GM18861 (cell line): ENCODE data around the gene SCRN3.
A peak's percentile ranks its signal among the peaks of the same experiment; 100 is the strongest.
"Not testable (repeated sequence)": the region's sequence is repeated elsewhere in the genome, so short reads cannot be mapped to it uniquely, and the experiment has no call there.

Experiments
- ATAC-seq: cut with Tn5 transposase; IDR thresholded peaks from one replicate; pipeline ENCODE4 v1.9.1; 2021; ENCODE audit not compliant: unreplicated experiment

SCRN3 gene, protein sequence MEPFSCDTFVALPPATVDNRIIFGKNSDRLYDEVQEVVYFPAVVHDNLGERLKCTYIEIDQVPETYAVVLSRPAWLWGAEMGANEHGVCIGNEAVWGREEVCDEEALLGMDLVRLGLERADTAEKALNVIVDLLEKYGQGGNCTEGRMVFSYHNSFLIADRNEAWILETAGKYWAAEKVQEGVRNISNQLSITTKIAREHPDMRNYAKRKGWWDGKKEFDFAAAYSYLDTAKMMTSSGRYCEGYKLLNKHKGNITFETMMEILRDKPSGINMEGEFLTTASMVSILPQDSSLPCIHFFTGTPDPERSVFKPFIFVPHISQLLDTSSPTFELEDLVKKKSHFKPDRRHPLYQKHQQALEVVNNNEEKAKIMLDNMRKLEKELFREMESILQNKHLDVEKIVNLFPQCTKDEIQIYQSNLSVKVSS

DNA sequence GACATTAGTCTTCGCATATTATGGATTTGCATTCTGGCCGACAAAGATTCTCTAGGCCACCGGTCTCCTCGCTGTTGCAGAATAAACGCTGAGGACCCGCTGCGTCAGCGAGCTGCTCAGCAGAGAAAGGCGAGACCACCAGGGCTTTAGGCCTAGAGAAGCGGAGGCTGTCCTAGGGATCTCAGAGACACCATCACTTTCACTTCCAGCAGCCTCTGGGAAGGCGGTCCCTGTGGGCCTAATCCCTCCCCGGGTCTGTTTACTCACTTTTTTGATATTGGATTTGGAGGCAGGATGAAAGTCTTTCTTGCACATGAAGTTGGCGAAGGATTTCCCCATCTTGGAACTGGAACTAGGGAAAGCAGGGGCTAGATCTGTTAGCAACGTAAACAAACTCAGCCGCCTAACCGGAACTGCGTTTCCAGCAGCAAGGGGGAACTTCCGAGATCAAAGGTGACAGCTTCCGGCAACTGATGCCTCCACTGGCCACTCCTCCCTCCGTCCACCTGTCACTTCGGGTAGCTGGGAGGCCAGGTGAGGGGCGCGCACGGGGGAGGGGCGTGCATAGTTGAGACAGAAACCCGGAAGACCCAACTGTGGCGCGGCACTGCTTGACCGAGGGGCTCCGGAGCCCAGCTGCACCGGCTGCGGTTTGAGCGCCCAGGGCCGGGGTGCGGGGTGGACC lies at the start of gene SCRN3:
TSS of gene SCRN3 (plus strand) at position 447 of the 685 bp plus-strand sequence. CDS start 2,554 bp downstream, outside the sequence.
- peak; percentile 91 for ATAC-seq

DNA sequence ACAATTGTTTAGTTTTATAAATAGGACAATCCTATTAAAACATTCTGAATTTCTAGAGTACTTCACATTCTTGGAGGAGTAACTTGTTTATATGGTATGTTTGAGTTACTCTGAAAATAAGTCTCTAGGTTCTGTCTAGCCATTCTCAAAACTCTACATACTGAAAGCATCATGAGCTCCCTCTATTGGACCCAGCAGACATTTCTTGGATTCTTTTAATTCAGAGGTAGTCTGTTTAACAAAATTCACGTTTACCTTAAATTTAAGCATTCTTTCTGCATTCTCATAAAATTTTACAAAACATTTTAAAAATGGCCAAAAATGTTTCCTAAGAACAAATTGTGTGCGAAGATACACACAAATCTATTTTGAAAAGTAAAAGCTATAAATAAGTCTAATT lies 45.5 kb upstream of the SCRN3 start:
- ATAC-seq = no peak

DNA sequence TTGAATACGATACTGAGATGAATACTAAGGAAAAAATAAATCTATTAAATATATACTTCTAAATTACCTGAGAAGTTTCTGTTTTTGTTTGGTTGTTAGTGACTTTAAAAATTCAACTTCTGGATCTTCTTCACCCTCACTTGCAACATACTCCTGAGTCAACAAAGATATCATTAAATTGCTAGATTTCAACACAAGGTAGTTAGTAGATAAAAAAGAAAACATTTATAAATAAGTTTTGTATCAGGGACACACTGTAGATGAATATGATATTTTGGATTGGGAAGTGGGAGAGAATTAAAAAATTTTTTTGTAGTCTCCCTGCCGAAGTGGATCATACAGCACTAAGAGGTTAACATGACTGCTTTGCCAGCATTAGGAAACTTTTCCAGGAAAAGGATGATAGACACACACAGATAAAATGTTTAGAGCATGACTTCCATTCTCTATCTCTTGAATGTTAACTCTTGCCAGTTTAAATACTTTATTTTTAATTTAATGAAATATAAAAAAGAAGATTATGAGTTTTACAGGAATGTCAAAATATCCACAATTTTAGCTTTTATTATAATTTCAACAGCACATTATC lies 44.8 kb upstream of the SCRN3 start:
- no peak for ATAC-seq

DNA sequence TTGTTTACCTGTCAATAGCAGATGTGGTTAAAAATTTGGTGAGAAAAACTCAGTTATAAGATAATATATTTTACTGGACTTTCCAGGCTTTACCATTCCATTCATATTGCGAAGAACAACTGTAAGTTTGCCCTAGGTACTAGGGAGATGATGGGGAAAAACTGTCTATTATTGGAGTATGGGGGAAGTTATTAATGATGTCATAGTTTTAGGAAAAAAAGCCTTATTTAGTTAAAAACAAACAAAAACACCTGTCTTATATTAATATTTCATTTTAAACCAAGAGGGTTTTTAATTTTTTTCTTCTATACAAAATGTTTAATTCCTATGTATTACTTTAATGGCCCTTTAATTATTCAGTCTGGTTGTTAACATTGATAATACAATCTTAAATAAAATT lies 42.5 kb upstream of the SCRN3 start:
- ATAC-seq = no peak

DNA sequence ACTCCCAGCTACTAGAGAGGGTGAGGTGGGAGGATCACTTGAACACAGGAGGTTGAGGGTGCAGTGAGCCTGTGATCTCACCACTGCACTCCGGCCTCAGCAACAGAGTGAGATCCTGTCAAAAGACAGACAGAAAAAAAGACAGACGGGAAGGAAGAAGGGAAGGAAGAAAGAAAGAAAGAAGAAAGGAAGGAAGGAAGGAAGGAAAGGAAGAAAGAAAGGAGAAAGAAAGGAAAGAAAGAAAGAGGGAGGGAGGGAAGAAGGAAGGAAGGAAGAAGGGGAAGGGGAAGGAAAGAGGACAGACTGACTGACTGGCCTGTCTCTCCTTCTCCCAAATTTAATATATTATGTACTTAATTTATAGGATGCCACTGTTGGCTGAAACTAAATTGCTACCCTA lies 39.2 kb upstream of the SCRN3 start:
- ATAC-seq = no peak

DNA sequence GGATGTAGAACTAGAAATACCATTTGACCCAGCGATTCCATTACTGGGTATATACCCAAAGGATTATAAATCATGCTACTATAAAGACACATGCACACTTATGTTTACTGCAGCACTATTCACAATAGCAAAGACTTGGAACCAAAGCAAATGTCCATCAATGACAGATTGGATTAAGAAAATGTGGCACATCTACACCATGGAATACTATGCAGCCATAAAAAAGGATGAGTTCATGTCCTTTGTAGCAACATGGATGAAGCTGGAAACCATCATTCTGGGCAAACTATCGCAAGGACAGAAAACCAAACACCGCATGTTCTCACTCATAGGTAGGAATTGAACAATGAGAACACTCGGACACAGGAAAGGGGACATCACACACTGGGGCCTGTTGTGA lies 35.9 kb upstream of the SCRN3 start:
- not testable (repeated sequence) for ATAC-seq

DNA sequence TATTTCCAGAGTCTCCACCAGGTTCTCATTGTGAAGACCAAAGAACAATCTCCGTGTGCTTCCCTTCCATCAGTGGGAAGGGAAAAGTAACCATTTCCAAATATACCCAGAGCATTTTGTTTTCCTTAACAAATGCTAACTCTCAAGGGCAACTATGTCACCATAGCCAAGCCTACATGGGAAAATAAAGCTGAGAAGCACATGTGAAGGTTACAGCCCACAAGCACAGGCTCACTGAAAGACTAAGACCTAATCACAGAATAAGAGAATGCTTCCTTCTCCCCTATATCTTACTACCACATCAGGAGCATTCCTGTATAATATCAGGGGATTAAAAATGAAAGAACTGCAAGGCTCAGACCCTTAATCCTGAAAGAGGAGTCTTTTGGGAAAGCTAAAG lies 32.6 kb upstream of the SCRN3 start:
- ATAC-seq = no peak

DNA sequence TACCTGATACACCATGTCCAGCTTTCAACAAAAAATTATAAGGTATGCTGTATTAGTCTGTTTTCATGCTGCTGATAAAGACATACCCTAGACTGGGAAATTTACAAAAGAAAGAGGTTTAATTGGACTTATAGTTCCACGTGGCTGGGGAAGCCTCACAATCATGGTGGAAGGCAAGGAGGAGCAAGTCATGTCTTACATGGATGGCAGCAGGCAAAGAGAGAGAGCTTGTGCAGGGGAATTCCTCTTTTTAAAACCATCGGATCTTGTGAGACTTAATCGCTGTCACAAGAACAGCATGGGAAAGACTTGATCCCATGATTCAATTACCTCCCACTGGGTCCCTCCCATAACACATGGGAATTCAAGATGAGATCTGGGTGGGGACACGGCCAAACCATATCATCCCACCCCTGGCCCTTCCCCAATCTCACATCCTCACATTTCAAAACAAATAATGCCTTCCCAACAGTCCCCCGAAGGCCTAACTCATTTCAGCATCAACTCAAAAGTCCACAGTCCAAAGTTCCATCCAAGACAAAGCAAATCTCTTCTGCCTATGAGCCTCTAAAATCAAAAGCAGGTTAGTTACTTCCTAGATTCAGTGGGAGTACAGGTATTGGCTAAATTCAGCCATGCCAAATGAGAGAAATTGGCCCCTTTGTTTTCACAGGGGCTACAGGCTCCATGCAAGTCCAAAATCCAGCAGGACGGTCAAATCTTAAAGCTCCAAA lies 31.9 kb upstream of the SCRN3 start:
- ATAC-seq = not testable (repeated sequence)

DNA sequence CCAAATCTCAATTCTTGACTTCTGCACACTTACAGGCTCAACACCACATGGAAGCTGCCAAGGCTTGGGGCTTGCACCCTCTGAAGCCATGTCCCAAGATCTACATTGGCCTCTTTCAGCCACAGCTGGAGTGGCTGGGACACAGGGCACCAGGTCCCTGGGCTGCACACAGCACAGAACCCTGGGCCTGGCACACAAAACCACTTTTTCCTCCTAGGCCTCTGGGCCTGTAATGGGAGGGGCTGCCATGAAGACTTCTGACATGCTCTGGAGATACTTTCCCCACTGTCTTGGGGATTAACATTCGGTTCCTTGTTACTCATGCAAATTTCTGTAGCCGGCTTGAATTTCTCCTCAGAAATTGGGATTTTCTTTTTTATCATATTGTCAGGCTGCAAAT lies 30.9 kb upstream of the SCRN3 start:
- ATAC-seq = no peak

DNA sequence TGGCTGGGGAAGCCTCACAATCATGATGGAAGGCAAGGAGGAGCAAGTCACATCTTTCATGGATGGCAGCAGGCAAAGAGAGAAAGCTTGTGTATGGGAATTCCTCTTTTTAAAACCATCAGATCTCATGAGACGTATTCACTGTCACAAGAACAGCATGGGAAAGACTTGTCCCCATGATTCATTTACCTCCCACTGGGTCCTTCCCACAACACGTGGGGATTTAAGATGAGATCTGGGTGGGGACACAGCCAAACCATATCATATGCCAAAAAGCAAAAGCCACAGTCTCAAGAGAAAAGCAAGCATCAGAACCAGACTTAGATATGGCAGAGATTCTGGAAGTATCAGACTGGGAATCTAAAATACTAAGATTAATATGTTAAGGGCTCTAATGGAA lies 30.0 kb upstream of the SCRN3 start:
- no peak for ATAC-seq

DNA sequence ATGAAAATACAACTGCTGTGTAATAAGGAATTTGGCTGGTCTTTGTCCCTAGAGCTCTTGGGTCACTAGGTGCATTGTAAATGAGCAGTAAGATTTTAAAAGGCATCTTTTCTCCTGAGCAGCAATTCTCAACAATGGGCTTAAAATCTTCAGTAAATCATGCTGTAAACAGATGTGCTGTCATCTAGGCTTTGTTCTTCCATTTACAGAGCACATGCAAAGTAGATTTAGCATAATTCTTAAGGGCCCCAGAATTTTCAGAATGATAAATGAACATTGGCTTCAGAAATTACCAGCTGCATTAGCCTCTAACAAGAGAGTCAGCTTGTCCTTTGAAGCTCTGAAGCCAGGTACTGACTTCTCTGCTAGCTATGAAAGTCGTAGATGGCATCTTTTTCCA lies 26.8 kb upstream of the SCRN3 start:
- no peak for ATAC-seq

DNA sequence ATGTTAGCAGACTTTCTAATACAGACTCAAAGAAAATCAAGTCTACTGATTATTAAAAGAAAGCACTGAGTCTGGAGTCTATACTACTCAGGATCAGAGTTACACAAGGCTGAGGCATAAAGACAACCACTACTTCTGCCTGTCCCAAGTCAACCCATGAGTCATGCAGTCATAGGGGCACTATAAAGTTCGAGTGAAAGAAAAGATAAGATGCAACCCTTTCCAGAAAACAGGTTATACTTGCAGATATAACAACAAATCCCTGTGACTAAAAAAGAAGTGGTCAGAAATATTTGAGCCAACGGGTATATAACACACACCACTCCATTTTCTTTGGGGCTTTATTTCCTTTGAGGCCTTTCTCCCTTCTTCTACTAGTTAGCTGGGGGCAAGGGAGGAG lies 18.6 kb upstream of the SCRN3 start:
- ATAC-seq = no peak

DNA sequence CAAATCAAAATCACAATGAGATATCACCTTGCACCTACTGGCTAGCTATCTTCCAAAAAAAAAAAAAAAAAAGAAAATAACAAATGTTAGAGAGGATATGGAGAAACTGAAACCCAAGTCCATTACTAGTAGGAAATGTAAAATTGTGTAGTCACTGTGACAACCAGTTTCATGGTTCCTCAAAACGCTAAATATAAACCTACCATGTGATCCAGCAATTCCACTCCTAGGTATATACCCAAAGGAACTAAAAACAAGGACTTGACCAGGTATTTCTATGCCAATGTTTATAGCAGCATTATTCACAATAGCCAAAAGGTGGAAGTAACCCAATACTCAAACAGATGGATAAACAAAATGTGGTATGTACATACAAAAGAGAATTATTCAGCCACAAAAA lies 11.7 kb upstream of the SCRN3 start:
- no peak for ATAC-seq

DNA sequence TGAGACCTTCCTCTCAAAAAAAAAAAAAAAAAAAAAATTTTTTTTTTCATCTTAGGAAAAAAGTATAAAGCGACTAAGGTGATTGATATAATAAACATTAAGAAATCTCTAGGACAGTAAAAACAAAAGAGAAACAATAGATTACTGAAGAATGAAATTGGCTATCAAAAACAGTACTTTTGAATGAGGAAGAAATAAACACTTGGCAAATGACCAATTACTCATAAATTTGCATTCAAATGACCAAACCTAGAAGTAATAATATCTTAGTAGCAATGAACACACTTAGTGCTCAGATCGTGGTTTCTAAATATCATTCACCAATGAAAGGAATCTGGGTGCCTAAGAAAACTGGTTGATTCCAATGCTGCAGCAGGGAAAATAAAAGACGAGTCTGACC lies 10.3 kb upstream of the SCRN3 start:
- ATAC-seq = no peak

DNA sequence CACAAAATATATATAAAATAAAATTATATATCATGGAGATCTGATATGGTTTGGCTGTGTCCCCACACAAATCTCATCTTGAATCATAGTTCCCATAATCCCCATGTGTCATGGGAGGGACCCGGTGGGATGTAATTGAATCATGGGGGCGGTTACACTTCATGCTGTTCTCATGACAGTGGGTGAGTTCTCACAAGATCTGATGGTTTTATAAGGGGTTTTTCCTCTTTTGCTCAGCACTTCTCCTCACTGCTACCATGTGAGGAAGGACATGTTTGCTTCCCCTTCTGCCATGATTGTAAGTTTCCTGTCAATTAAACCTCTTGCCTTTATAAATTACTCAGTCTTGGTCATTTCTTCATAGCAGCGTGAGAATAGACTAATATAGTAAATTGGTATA lies 6.8 kb upstream of the SCRN3 start:
- ATAC-seq = not testable (repeated sequence)

DNA sequence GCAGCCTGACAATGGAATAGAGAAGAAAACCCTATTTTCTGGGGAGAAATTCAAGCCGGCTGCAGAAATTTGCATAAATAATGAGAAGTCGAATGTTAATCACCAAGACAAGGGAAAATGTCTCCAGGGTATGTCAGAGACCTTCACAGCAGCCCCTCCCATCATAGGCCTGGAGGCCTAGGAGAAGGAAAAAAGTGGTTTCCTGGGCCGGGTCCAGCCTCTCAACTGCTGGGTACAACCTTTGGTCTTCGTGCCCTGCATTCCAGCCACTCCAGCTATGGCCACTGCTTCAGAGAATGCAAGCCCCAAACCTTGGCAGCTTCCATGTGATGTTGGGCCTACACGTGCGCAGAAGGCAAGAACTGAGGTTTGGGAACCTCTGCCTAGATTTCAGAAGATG lies 6.0 kb upstream of the SCRN3 start:
- ATAC-seq = no peak

DNA sequence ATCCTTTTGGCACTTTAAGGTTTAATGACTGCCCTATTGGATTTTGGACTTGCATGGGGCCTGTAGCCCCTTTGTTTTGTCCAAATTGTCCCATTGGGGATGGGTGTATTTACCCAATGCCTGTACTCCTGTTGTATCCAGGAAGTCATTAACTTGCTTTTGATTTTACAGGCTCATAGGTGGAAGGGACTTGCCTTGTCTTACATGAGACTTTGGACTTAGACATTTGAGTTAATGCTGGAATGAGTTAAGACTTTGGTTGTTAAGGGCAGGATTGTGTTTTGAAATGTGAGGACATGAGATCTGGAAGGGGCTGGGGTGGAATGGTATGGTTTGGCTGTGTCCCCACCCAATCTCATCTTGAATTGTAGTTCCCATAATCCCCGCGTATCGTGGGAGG lies 5.2 kb upstream of the SCRN3 start:
- not testable (repeated sequence) for ATAC-seq

DNA sequence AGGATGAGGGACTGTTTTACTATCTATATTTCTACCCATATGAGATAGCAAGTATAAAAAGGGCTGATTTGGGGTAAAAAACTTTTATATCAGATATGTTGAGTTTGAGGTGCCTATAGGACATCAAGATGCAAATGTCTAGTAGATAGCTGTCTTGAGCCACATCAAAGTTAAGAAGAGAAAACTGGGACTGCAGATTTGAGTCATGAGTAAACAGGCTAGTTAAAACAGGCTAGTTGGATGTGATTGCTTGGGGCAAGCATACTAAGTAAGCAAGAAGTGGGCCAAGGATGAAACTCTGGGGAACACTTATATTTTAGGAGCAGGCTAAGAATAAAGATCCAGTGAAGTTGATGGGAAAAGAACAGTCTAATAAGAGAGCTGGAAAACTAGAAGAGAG lies 2.8 kb upstream of the SCRN3 start:
- ATAC-seq = no peak

DNA sequence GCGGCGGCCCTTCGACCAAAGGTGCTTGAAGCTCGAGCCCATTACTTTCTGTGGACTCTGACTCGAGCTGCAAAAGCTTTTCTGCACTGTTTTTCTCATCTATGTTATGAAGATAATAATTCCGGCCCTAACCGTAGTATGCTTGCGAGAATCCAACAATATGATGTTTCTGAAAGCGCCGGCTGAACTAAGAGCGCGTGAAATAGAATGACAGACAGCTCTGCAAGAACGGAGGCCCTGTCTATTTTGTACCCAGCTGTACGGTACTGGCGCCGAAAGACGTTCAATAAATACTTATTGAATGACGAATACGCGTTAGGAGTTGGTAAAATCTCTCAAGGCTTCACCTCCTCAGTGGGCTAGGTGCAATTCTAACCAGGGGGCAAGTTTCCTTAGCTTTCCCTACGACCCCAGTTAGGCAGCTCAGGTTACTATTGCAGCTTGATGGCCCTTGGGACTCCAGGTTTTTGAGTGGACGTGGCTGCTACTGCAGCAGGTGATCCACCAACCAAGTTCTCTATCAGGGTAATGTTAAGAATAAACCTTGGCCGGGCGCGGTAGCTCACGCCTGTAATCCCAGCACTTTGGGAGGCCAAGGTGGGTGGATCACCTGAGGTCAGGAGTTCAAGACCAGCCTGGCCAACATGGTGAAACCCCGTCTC lies 570 bp downstream of the SCRN3 start:
- ATAC-seq = peak; percentile 9

DNA sequence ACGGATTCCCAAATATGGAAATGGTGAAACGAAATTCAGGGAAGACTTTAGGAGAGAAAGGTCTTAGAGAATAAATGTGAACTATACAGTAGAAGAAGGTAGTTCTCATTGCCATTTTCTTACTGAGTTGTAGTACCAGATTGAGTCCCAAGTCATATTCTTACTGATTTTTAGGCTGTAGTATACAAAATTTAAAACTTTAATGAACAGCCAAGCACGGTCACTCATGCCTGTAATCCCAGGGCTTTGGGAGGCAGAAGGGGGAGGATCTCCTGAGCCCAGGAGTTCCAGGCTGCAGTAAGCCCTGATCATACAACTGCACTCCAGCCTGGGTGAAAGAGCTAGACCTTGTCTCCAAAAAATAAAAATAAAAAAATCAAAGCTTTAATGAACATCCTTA lies 2.2 kb downstream of the SCRN3 start:
- no peak for ATAC-seq

DNA sequence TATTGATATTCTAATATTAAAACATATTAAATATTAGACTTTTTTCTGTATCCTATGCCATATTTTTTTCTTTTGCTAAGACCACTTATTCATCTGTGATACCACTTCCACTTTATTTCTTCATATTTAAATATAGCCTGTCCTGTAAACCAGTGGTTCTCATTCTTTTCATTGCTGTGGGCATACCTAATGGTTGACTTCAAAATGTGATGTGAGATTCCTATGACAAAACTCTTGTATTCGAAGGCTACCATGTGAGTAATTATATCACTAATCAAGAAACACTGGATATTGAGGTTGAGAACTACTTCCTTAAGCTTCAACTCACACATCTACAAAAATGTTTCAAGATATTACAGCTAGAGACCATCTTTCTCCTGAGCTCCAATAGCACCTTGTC lies 3.6 kb downstream of the SCRN3 start:
- no peak for ATAC-seq
